GM06990 (cell line): ENCODE data around the gene WNK2.

ENCODE experiments used
- DNase-seq: peaks from one replicate; pipeline ENCODE4 v3.0.0-alpha.2; 2011; ENCODE audit not compliant: insufficient read length; ENCODE audit errors: extremely low read depth
- H3K27me3 ChIP-seq: replicated peaks from 2 replicates; pipeline ENCODE4 v1.6.0; 2011; ENCODE audit warnings: low read length; ENCODE audit not compliant: control insufficient read depth, insufficient read depth
- H3K36me3 ChIP-seq: 2 replicates; pipeline ENCODE4 v1.5.1; 2011; ENCODE audit warnings: low read length; ENCODE audit not compliant: control insufficient read depth, insufficient read depth
- H3K4me3 ChIP-seq: replicated peaks from 2 replicates; pipeline ENCODE4 v1.5.1; 2011; ENCODE audit warnings: low read depth, mild to moderate bottlenecking, control low read depth, low read length
- CTCF ChIP-seq: IDR thresholded peaks from 2 replicates; pipeline ENCODE4 v1.5.1; 2011; ENCODE audit warnings: low read length, control low read depth, mild to moderate bottlenecking, inconsistent platforms; ENCODE audit not compliant: insufficient read depth, poor library complexity, severe bottlenecking

The WNK2 gene

GRCh38 chr9:93263334-93264229, 79.6 kb downstream of the WNK2 start:
- DNase-seq = no peak
- no peak for TF ChIP-seq CTCF
- H3K4me3 ChIP-seq = no peak overlapping the region
- H3K36me3 ChIP-seq = no peaks in the 10 kb centered on the region
- peaks cover 3% of the 10 kb centered on the region; the same call in 1 of the 2 replicates for H3K27me3 ChIP-seq

GRCh38 chr9:93264338-93265125, 80.6 kb downstream of the WNK2 start:
- peaks cover 3% of the 10 kb centered on the region; the same call in 1 of the 2 replicates for H3K27me3 ChIP-seq
- TF ChIP-seq CTCF = no peak
- no peaks in the 10 kb centered on the region for H3K36me3 ChIP-seq
- H3K4me3 ChIP-seq = no peak overlapping the region
- no peak for DNase-seq

- H3K36me3 ChIP-seq = no peaks in the 10 kb centered on the region
- H3K27me3 ChIP-seq = peaks cover 3% of the 10 kb centered on the region; the same call in 1 of the 2 replicates
- no peak for TF ChIP-seq CTCF
- no peak for DNase-seq
- no peak overlapping the region for H3K4me3 ChIP-seq
Measured at GRCh38 chr9:93265301-93265971, 81.5 kb downstream of the WNK2 start.

- TF ChIP-seq CTCF = no peak
- H3K36me3 ChIP-seq = no peaks in the 10 kb centered on the region
- H3K27me3 ChIP-seq = peaks cover 3% of the 10 kb centered on the region; the same call in 1 of the 2 replicates
- H3K4me3 ChIP-seq = no peak overlapping the region
- no peak for DNase-seq
Measured at GRCh38 chr9:93265972-93266371, 82.0 kb downstream of the WNK2 start.

GRCh38 chr9:93266521-93267001, 82.6 kb downstream of the WNK2 start:
- no peak for DNase-seq
- no peaks in the 10 kb centered on the region for H3K36me3 ChIP-seq
- no peak for TF ChIP-seq CTCF
- H3K4me3 ChIP-seq = no peak overlapping the region
- peaks cover 3% of the 10 kb centered on the region; the same call in 1 of the 2 replicates for H3K27me3 ChIP-seq
